Measurements from ENCODE around the gene GH1. TPM values are rescaled to one million over a fixed set of nuclear protein-coding genes. Genes with fewer than 3 reads are reported as not detected.
A peak's percentile ranks its signal among the peaks of the same experiment; 100 is the strongest.
"Not testable (repeated sequence)": the region's sequence is repeated elsewhere in the genome, so short reads cannot be mapped to it uniquely, and the experiment has no call there.

Gene GH1
- total RNA-seq, 2 donors from 2014 or later: not detected

DNA sequence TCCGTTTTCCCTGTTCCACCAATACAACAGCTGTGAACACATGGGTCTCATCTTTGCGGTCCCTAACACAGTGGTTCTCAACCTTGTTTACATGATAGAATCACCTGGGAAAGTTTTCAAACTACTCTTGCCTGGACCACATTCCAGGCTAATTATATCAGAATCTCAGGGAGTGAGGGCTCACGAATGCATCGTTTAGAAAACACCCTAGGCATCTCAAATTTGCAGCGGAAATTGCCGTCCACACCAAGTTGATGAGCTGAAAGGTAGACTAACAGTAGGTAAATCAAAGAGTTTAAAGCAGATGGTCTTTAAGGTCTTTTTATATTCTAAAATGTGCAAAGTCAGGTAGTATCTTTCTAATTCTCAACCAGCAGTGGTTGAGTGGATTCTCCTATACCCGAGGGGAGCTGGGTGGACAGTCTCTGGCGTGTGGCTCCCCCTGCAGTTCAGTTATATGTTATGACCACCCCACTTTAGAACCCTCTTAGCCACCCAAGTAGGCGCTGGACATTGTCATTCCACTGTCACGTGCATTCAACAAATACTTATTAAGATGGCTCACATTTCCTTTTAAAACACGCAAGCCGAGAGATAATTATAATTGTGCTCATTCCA lies 11.4 kb downstream of the GH1 start:
- not testable (repeated sequence) for H3K27ac ChIP-seq (ENCODE audit: low read depth, low read length); H3K36me3 ChIP-seq (ENCODE audit: control insufficient read depth, insufficient read depth, low read length); H3K9me3 ChIP-seq (ENCODE audit: control insufficient read depth, low read length); H3K9ac ChIP-seq (ENCODE audit: extremely low read depth, low read length, poor library complexity, severe bottlenecking); H3K4me3 ChIP-seq (ENCODE audit: low read length); H3K27ac Mint-ChIP-seq; H3K4me3 Mint-ChIP-seq; H3K36me3 Mint-ChIP-seq (ENCODE audit: low read depth); H3K27me3 ChIP-seq (ENCODE audit: control insufficient read depth, insufficient read depth, low read length, poor library complexity, severe bottlenecking); H3K9me3 Mint-ChIP-seq; H3K4me1 ChIP-seq (ENCODE audit: control insufficient read depth, insufficient read depth, low read length)
- DNase-seq: peak; percentile 80
- Mint-ChIP-seq H3K27me3 (ENCODE audit: insufficient read depth) (peaks cover 42% of the 10 kb centered on the region), H3K4me1 (peaks cover 14% of the 10 kb centered on the region)
- WGBS, 2 experiments (ENCODE audit: insufficient coverage in 1 of 2, insufficient read length in 1 of 2): 84 to 95% methylated on average over 5 to 7 of the region's 12 CpGs
- TF ChIP-seq, protein P1, sequence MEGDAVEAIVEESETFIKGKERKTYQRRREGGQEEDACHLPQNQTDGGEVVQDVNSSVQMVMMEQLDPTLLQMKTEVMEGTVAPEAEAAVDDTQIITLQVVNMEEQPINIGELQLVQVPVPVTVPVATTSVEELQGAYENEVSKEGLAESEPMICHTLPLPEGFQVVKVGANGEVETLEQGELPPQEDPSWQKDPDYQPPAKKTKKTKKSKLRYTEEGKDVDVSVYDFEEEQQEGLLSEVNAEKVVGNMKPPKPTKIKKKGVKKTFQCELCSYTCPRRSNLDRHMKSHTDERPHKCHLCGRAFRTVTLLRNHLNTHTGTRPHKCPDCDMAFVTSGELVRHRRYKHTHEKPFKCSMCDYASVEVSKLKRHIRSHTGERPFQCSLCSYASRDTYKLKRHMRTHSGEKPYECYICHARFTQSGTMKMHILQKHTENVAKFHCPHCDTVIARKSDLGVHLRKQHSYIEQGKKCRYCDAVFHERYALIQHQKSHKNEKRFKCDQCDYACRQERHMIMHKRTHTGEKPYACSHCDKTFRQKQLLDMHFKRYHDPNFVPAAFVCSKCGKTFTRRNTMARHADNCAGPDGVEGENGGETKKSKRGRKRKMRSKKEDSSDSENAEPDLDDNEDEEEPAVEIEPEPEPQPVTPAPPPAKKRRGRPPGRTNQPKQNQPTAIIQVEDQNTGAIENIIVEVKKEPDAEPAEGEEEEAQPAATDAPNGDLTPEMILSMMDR (conservative IDR thresholded peaks at IDR 0.05): peak; percentile 74

GRCh38 chr17:63904796-63905195 lies 13.8 kb downstream of the GH1 start:
- H3K27me3 ChIP-seq (ENCODE audit: control insufficient read depth, insufficient read depth, low read length, poor library complexity, severe bottlenecking); H3K27ac Mint-ChIP-seq; H3K4me1 ChIP-seq (ENCODE audit: control insufficient read depth, insufficient read depth, low read length); H3K9me3 ChIP-seq (ENCODE audit: control insufficient read depth, low read length); H3K36me3 Mint-ChIP-seq (ENCODE audit: low read depth); H3K27ac ChIP-seq (ENCODE audit: low read depth, low read length); H3K4me3 ChIP-seq (ENCODE audit: low read length); DNase-seq; H3K4me3 Mint-ChIP-seq; H3K36me3 ChIP-seq (ENCODE audit: control insufficient read depth, insufficient read depth, low read length); H3K9ac ChIP-seq (ENCODE audit: extremely low read depth, low read length, poor library complexity, severe bottlenecking); H3K9me3 Mint-ChIP-seq: not testable (repeated sequence)
- peaks cover 12% of the 10 kb centered on the region for H3K4me1 Mint-ChIP-seq
- H3K27me3 Mint-ChIP-seq (ENCODE audit: insufficient read depth): peaks cover 44% of the 10 kb centered on the region
- 85 to 96% methylated on average over 7 to 8 of the region's 8 CpGs for WGBS, 2 experiments (ENCODE audit: insufficient coverage in 1 of 2, insufficient read length in 1 of 2)

GRCh38 chr17:63903787-63904201 lies 14.8 kb downstream of the GH1 start:
- 56 to 73% methylated on average over 4 to 5 of the region's 5 CpGs for WGBS, 2 experiments (ENCODE audit: insufficient coverage in 1 of 2, insufficient read length in 1 of 2)
- not testable (repeated sequence) for DNase-seq; H3K4me3 ChIP-seq (ENCODE audit: low read length); H3K9me3 ChIP-seq (ENCODE audit: control insufficient read depth, low read length); H3K9ac ChIP-seq (ENCODE audit: extremely low read depth, low read length, poor library complexity, severe bottlenecking); H3K27me3 ChIP-seq (ENCODE audit: control insufficient read depth, insufficient read depth, low read length, poor library complexity, severe bottlenecking); H3K36me3 ChIP-seq (ENCODE audit: control insufficient read depth, insufficient read depth, low read length); H3K9me3 Mint-ChIP-seq; H3K27ac Mint-ChIP-seq; H3K27ac ChIP-seq (ENCODE audit: low read depth, low read length); H3K36me3 Mint-ChIP-seq (ENCODE audit: low read depth); H3K4me3 Mint-ChIP-seq; H3K4me1 ChIP-seq (ENCODE audit: control insufficient read depth, insufficient read depth, low read length)
- Mint-ChIP-seq H3K4me1 (peaks cover 12% of the 10 kb centered on the region), H3K27me3 (ENCODE audit: insufficient read depth) (peaks cover 37% of the 10 kb centered on the region)
- TF ChIP-seq, protein P1 (conservative IDR thresholded peaks at IDR 0.05): peak; percentile 76

GRCh38 chr17:63901971-63902370 lies 16.7 kb downstream of the GH1 start:
- H3K4me1 ChIP-seq (ENCODE audit: control insufficient read depth, insufficient read depth, low read length); H3K4me3 ChIP-seq (ENCODE audit: low read length); H3K27ac ChIP-seq (ENCODE audit: low read depth, low read length); H3K4me3 Mint-ChIP-seq; H3K27ac Mint-ChIP-seq; H3K27me3 ChIP-seq (ENCODE audit: control insufficient read depth, insufficient read depth, low read length, poor library complexity, severe bottlenecking); H3K4me1 Mint-ChIP-seq; DNase-seq; H3K36me3 ChIP-seq (ENCODE audit: control insufficient read depth, insufficient read depth, low read length); H3K9me3 ChIP-seq (ENCODE audit: control insufficient read depth, low read length); H3K9ac ChIP-seq (ENCODE audit: extremely low read depth, low read length, poor library complexity, severe bottlenecking); H3K9me3 Mint-ChIP-seq; H3K36me3 Mint-ChIP-seq (ENCODE audit: low read depth): not testable (repeated sequence)
- WGBS, 2 experiments (ENCODE audit: insufficient coverage in 1 of 2, insufficient read length in 1 of 2): 95% methylated on average over 2 of the region's 2 CpGs
- peaks cover 29% of the 10 kb centered on the region for H3K27me3 Mint-ChIP-seq (ENCODE audit: insufficient read depth)

- not testable (repeated sequence) for DNase-seq; H3K27me3 ChIP-seq (ENCODE audit: control insufficient read depth, insufficient read depth, low read length, poor library complexity, severe bottlenecking); H3K9ac ChIP-seq (ENCODE audit: extremely low read depth, low read length, poor library complexity, severe bottlenecking); H3K4me3 Mint-ChIP-seq; H3K36me3 Mint-ChIP-seq (ENCODE audit: low read depth); H3K4me1 ChIP-seq (ENCODE audit: control insufficient read depth, insufficient read depth, low read length); H3K9me3 ChIP-seq (ENCODE audit: control insufficient read depth, low read length); H3K4me3 ChIP-seq (ENCODE audit: low read length); H3K9me3 Mint-ChIP-seq; H3K27ac Mint-ChIP-seq; H3K4me1 Mint-ChIP-seq; H3K27ac ChIP-seq (ENCODE audit: low read depth, low read length); H3K36me3 ChIP-seq (ENCODE audit: control insufficient read depth, insufficient read depth, low read length)
- peaks cover 19% of the 10 kb centered on the region for H3K27me3 Mint-ChIP-seq (ENCODE audit: insufficient read depth)
- 86% methylated on average over 6 of the region's 6 CpGs; no CpG with 5 or more reads in 1 of the 2 experiments for WGBS, 2 experiments (ENCODE audit: insufficient coverage in 1 of 2, insufficient read length in 1 of 2)
These were observed 19.5 kb downstream of the GH1 start for GRCh38 chr17:63898899-63899798.

All from endodermal cell (in vitro differentiated cells).